ENCODE measurements around the gene NAA40. TPM values are rescaled to one million over a fixed set of nuclear protein-coding genes. Genes with fewer than 3 reads are reported as not detected.
"Not testable (repeated sequence)": the region's sequence is repeated elsewhere in the genome, so short reads cannot be mapped to it uniquely, and the experiment has no call there.

The NAA40 gene
- polyA plus RNA-seq, 1 donor from 2014 or later = 66.7 TPM

DNA sequence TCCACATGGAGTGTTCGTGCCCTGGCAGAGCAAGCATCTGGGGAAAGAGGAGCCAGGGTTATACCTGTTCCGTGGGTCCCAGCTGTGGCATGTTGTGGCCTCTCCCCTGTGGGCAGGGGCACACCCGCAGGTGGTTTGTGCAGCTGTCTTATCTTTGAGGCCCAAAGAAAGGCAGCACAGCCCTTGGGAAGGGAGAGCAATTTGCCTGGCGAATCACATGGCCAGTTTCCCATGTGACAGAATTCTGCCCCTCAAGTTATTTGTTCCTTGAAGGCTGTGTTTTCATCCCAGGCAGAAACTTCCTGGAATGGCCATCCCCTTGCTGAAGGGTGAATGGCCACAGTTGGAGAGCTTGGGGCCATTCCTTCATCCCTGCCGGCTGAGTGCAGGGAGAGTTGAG is 19.2 kb downstream of the NAA40 start:
- Histone ChIP-seq H3F3A (ENCODE audit: insufficient read depth, low read length, poor library complexity, severe bottlenecking) (no peaks in the 10 kb centered on the region), H3K4me3 (ENCODE audit: low read length) (no peak overlapping the region), H4K20me1 (ENCODE audit: insufficient read depth) (no peaks in the 10 kb centered on the region), H3K4me2 (ENCODE audit: low read length) (no peak overlapping the region), H3K36me3 (ENCODE audit: insufficient read depth, low read length) (peaks cover 8% of the 10 kb centered on the region), H3K9me3 (ENCODE audit: low read length) (no peaks in the 10 kb centered on the region), H3K9me2 (ENCODE audit: insufficient read depth, low read length) (no peaks in the 10 kb centered on the region), H3K9ac (ENCODE audit: low read length) (no peak overlapping the region), H3K79me2 (replicated peaks; ENCODE audit: insufficient read depth, low read length) (no peaks in the 10 kb centered on the region), H3K27me3 (ENCODE audit: insufficient read depth, low read depth, low read length) (no peaks in the 10 kb centered on the region), H2AFZ (ENCODE audit: low read depth, low read length) (no peak overlapping the region), H3K27ac (ENCODE audit: low read length) (no peak overlapping the region)
- TF ChIP-seq EP300 (conservative IDR thresholded peaks at IDR 0.05; ENCODE audit: poor library complexity, severe bottlenecking) (no peak), TAF1 (IDR thresholded peaks at IDR 0.05; ENCODE audit: low read depth) (no peak), MXI1 (conservative IDR thresholded peaks at IDR 0.05; ENCODE audit: poor library complexity, severe bottlenecking) (no peak)
- TF ChIP-seq, protein P1, sequence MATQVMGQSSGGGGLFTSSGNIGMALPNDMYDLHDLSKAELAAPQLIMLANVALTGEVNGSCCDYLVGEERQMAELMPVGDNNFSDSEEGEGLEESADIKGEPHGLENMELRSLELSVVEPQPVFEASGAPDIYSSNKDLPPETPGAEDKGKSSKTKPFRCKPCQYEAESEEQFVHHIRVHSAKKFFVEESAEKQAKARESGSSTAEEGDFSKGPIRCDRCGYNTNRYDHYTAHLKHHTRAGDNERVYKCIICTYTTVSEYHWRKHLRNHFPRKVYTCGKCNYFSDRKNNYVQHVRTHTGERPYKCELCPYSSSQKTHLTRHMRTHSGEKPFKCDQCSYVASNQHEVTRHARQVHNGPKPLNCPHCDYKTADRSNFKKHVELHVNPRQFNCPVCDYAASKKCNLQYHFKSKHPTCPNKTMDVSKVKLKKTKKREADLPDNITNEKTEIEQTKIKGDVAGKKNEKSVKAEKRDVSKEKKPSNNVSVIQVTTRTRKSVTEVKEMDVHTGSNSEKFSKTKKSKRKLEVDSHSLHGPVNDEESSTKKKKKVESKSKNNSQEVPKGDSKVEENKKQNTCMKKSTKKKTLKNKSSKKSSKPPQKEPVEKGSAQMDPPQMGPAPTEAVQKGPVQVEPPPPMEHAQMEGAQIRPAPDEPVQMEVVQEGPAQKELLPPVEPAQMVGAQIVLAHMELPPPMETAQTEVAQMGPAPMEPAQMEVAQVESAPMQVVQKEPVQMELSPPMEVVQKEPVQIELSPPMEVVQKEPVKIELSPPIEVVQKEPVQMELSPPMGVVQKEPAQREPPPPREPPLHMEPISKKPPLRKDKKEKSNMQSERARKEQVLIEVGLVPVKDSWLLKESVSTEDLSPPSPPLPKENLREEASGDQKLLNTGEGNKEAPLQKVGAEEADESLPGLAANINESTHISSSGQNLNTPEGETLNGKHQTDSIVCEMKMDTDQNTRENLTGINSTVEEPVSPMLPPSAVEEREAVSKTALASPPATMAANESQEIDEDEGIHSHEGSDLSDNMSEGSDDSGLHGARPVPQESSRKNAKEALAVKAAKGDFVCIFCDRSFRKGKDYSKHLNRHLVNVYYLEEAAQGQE (IDR thresholded peaks at IDR 0.05; ENCODE audit: borderline replicate concordance) = no peak
- TF ChIP-seq, protein P2, sequence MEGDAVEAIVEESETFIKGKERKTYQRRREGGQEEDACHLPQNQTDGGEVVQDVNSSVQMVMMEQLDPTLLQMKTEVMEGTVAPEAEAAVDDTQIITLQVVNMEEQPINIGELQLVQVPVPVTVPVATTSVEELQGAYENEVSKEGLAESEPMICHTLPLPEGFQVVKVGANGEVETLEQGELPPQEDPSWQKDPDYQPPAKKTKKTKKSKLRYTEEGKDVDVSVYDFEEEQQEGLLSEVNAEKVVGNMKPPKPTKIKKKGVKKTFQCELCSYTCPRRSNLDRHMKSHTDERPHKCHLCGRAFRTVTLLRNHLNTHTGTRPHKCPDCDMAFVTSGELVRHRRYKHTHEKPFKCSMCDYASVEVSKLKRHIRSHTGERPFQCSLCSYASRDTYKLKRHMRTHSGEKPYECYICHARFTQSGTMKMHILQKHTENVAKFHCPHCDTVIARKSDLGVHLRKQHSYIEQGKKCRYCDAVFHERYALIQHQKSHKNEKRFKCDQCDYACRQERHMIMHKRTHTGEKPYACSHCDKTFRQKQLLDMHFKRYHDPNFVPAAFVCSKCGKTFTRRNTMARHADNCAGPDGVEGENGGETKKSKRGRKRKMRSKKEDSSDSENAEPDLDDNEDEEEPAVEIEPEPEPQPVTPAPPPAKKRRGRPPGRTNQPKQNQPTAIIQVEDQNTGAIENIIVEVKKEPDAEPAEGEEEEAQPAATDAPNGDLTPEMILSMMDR (IDR thresholded peaks at IDR 0.05; ENCODE audit: poor library complexity, severe bottlenecking) = no peak

DNA sequence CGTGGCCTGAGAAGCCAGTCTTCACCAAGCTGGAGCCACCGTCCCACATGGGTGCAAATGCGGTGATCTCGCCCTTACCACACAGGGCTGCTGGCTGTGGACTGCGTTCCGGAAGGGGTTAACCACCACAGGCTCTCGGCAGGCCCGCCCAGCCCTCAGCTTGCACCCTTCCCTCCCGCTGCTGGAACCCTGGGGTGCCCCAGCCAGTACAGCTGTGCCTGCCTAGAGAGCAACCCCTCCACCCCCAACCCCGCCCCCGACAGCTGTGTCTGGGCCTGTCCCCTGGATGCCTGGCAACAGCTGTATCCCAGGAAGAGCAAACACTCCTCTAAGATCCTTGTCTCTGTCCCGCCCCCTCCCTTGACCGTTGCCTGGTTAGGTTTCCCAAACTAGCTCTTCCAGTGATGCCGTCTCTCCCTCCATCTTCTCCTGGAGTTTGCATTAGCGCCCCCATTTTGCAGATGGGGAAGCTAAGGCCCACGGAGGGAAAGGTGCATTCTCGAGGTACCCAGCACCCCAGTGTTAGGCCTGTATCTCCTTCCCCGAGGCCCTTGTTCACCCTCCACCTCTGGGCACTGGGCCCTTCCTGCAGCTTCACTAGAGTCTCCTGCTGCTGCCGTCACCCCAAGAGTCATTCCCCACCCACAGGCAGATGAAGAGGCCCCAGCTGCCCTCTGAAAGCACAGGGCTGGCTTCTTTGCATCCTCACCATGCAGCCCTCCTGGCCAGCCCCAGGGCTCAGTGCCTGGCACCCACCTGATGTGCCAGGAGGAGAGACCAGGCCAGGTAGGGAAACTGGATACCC is 23.0 kb downstream of the NAA40 start:
- Histone ChIP-seq H4K20me1 (ENCODE audit: insufficient read depth) (no peaks in the 10 kb centered on the region), H3K4me3 (ENCODE audit: low read length) (no peak overlapping the region), H3K9me3 (ENCODE audit: low read length) (no peaks in the 10 kb centered on the region), H3K27me3 (ENCODE audit: insufficient read depth, low read depth, low read length) (no peaks in the 10 kb centered on the region), H3K9ac (ENCODE audit: low read length) (no peak overlapping the region), H3K79me2 (replicated peaks; ENCODE audit: insufficient read depth, low read length) (no peaks in the 10 kb centered on the region), H3F3A (ENCODE audit: insufficient read depth, low read length, poor library complexity, severe bottlenecking) (no peaks in the 10 kb centered on the region), H3K36me3 (ENCODE audit: insufficient read depth, low read length) (no peaks in the 10 kb centered on the region), H3K27ac (ENCODE audit: low read length) (no peak overlapping the region), H2AFZ (ENCODE audit: low read depth, low read length) (no peak overlapping the region), H3K9me2 (ENCODE audit: insufficient read depth, low read length) (no peaks in the 10 kb centered on the region), H3K4me2 (ENCODE audit: low read length) (no peak overlapping the region)
- no peak for TF ChIP-seq POLR2AphosphoS5 (IDR thresholded peaks at IDR 0.05)
- TF ChIP-seq SMC3 (conservative IDR thresholded peaks at IDR 0.05; ENCODE audit: poor library complexity) = no peak
- TF ChIP-seq, protein P1 (IDR thresholded peaks at IDR 0.05; ENCODE audit: borderline replicate concordance) = no peak
- no peak for TF ChIP-seq MXI1 (conservative IDR thresholded peaks at IDR 0.05; ENCODE audit: poor library complexity, severe bottlenecking)

DNA sequence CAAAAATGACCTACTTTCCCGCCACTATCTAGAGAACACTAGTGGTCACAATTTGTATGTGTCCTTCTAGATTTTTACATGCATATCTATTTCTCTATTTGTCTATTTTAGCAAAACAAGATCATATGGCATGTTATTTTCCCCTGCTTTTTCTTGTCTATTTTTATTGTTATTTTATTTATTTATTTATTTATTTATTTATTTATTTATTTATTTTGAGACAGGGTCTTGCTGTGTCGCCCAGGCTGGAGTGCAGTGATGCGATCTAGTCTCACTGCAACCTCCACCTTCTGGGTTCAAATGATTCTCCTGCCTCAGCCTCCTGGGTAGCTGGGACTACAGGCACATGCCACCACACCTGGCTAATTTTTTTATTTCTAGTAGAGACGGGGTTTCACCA is 25.1 kb downstream of the NAA40 start:
- H3K27me3 ChIP-seq (ENCODE audit: insufficient read depth, low read depth, low read length); H2AFZ ChIP-seq (ENCODE audit: low read depth, low read length); H3K36me3 ChIP-seq (ENCODE audit: insufficient read depth, low read length); H3K9me3 ChIP-seq (ENCODE audit: low read length); H3K4me2 ChIP-seq (ENCODE audit: low read length); H3K79me2 ChIP-seq (replicated peaks; ENCODE audit: insufficient read depth, low read length); H3F3A ChIP-seq (ENCODE audit: insufficient read depth, low read length, poor library complexity, severe bottlenecking); H4K20me1 ChIP-seq (ENCODE audit: insufficient read depth); H3K9me2 ChIP-seq (ENCODE audit: insufficient read depth, low read length); H3K27ac ChIP-seq (ENCODE audit: low read length); H3K4me3 ChIP-seq (ENCODE audit: low read length); H3K9ac ChIP-seq (ENCODE audit: low read length): not testable (repeated sequence)
